Neural progenitor cell (in vitro differentiated cells): Measurements from ENCODE around the gene CDK5. TPM values are rescaled to one million over a fixed set of nuclear protein-coding genes. Genes with fewer than 3 reads are reported as not detected.
A peak's percentile ranks its signal among the peaks of the same experiment; 100 is the strongest.

Source experiments
- DNase-seq: peaks from one replicate; pipeline ENCODE4 v3.0.0-alpha.2; 2016; ENCODE audit warnings: low spot score
- H2AFZ ChIP-seq: fragments of 200-600 bp; sonication (generic); replicated peaks from 2 replicates; pipeline ENCODE4 v1.6.1; 2016; ENCODE audit warnings: antibody characterized with exemption
- H3F3A ChIP-seq: fragments of 200-600 bp; sonication (generic); 2 replicates; pipeline ENCODE4 v1.6.1; 2016; ENCODE audit warnings: antibody characterized with exemption, low read depth
- H3K27ac ChIP-seq: fragments of 200-600 bp; sonication (generic); 2 replicates; pipeline ENCODE4 v1.5.1; 2016; ENCODE audit warnings: mild to moderate bottlenecking
- H3K27me3 ChIP-seq: fragments of 200-600 bp; sonication (generic); 2 replicates; pipeline ENCODE4 v1.6.1; 2016; ENCODE audit warnings: mild to moderate bottlenecking, moderate library complexity
- H3K36me3 ChIP-seq: fragments of 200-600 bp; sonication (generic); 2 replicates; pipeline ENCODE4 v1.5.1; 2016
- H3K4me1 ChIP-seq: fragments of 200-600 bp; sonication (generic); 2 replicates; pipeline ENCODE4 v1.6.1; 2016; ENCODE audit warnings: mixed run types
- H3K4me2 ChIP-seq: fragments of 200-600 bp; sonication (generic); 2 replicates; pipeline ENCODE4 v1.6.1; 2016
- H3K4me3 ChIP-seq: fragments of 200-600 bp; sonication (generic); 2 replicates; pipeline ENCODE4 v1.5.1; 2016
- H3K79me2 ChIP-seq: fragments of 200-600 bp; sonication (generic); 2 replicates; pipeline ENCODE4 v1.6.1; 2016; ENCODE audit warnings: low read depth
- H3K9ac ChIP-seq: fragments of 200-600 bp; sonication (generic); 2 replicates; pipeline ENCODE4 v1.6.1; 2016
- H3K9me3 ChIP-seq: fragments of 200-600 bp; sonication (generic); 2 replicates; pipeline ENCODE4 v1.5.1; 2016; ENCODE audit warnings: low read depth
- H4K20me1 ChIP-seq: fragments of 200-600 bp; sonication (generic); 2 replicates; pipeline ENCODE4 v1.6.1; 2016; ENCODE audit warnings: low read depth
- H3K27ac Mint-ChIP-seq: 3 replicates; pipeline ENCODE4 v1.8.0; 2021; ENCODE audit warnings: mixed read lengths
- H3K27me3 Mint-ChIP-seq: 2 replicates; pipeline ENCODE4 v1.8.0; 2022; ENCODE audit warnings: low read depth, mild to moderate bottlenecking, inconsistent platforms, moderate library complexity, mixed read lengths; ENCODE audit not compliant: insufficient read depth
- H3K36me3 Mint-ChIP-seq: 3 replicates; pipeline ENCODE4 v1.8.0; 2021; ENCODE audit warnings: mixed read lengths
- H3K4me1 Mint-ChIP-seq: 3 replicates; pipeline ENCODE4 v1.8.0; 2021; ENCODE audit warnings: mixed read lengths
- H3K4me3 Mint-ChIP-seq: 3 replicates; pipeline ENCODE4 v1.8.0; 2021; ENCODE audit warnings: mild to moderate bottlenecking, moderate library complexity, mixed read lengths
- H3K9me3 Mint-ChIP-seq: 3 replicates; pipeline ENCODE4 v1.8.0; 2020; ENCODE audit warnings: mixed read lengths
- EZH2 ChIP-seq: fragments of 200-600 bp; sonication (generic); IDR thresholded peaks from 2 replicates; pipeline ENCODE4 v1.6.1; 2017; ENCODE audit warnings: antibody characterized with exemption, mild to moderate bottlenecking, moderate library complexity
- EZH2phosphoT487 ChIP-seq: fragments of 200-600 bp; sonication (generic); IDR thresholded peaks from 2 replicates; pipeline ENCODE4 v1.6.1; 2017; ENCODE audit warnings: antibody characterized with exemption
- total RNA-seq: library from RNA; depleted of rRNA; stranded (reverse); fragments of >200 nt; gene quantifications from 2 replicates; pipeline ENCODE4 v1.2.3, GENCODE V29; 2015; ENCODE audit warnings: low replicate concordance
- TF ChIP-seq, protein P1 (sequence below): fragments of 200-600 bp; sonication (generic); IDR thresholded peaks from 2 replicates; pipeline ENCODE4 v1.5.1; 2017; ENCODE audit warnings: antibody characterized with exemption, mild to moderate bottlenecking

The CDK5 gene
- total RNA-seq, 1 donor from 2014 or later = 8.1 TPM

DNA sequence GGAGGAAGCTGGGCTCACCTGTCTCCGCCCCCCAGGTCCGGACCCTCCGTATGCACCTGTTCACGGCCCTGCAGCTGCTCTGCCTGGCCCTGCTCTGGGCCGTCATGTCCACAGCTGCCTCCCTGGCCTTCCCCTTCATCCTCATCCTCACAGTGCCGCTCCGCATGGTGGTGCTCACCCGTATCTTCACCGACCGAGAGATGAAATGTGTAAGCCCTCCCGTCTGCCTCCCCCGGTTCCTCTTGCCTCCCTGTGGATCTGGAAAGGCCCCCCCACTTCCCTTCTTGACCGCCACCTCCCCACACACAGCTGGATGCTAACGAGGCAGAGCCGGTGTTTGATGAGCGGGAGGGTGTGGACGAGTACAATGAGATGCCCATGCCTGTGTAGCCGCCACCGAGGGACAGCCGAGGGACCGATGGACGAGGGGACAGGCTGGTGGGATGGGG is 18.3 kb upstream of the CDK5 start:
- no peak overlapping the region for H2AFZ ChIP-seq
- H3K9me3 ChIP-seq = no peaks in the 10 kb centered on the region
- Mint-ChIP-seq H3K4me1 (peaks cover 16% of the 10 kb centered on the region), H3K27me3 (peaks cover 12% of the 10 kb centered on the region), H3K9me3 (no peaks in the 10 kb centered on the region), H3K27ac (no peak overlapping the region), H3K4me3 (peak overlapping the region; percentile 46), H3K36me3 (peaks cover 12% of the 10 kb centered on the region)
- no peak overlapping the region for H3K4me2 ChIP-seq
- no peaks in the 10 kb centered on the region for H3K27me3 ChIP-seq
- peaks cover 23% of the 10 kb centered on the region for H4K20me1 ChIP-seq
- peaks cover 14% of the 10 kb centered on the region for H3K4me1 ChIP-seq
- peaks cover 28% of the 10 kb centered on the region for H3F3A ChIP-seq
- TF ChIP-seq, protein P1, sequence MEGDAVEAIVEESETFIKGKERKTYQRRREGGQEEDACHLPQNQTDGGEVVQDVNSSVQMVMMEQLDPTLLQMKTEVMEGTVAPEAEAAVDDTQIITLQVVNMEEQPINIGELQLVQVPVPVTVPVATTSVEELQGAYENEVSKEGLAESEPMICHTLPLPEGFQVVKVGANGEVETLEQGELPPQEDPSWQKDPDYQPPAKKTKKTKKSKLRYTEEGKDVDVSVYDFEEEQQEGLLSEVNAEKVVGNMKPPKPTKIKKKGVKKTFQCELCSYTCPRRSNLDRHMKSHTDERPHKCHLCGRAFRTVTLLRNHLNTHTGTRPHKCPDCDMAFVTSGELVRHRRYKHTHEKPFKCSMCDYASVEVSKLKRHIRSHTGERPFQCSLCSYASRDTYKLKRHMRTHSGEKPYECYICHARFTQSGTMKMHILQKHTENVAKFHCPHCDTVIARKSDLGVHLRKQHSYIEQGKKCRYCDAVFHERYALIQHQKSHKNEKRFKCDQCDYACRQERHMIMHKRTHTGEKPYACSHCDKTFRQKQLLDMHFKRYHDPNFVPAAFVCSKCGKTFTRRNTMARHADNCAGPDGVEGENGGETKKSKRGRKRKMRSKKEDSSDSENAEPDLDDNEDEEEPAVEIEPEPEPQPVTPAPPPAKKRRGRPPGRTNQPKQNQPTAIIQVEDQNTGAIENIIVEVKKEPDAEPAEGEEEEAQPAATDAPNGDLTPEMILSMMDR = no peak
- TF ChIP-seq EZH2phosphoT487 = no peak
- no peak for TF ChIP-seq EZH2
- no peak overlapping the region for H3K27ac ChIP-seq
- no peaks in the 10 kb centered on the region for H3K36me3 ChIP-seq
- no peak overlapping the region for H3K9ac ChIP-seq
- peaks cover 17% of the 10 kb centered on the region for H3K79me2 ChIP-seq
- H3K4me3 ChIP-seq = no peak overlapping the region
- DNase-seq = no peak

DNA sequence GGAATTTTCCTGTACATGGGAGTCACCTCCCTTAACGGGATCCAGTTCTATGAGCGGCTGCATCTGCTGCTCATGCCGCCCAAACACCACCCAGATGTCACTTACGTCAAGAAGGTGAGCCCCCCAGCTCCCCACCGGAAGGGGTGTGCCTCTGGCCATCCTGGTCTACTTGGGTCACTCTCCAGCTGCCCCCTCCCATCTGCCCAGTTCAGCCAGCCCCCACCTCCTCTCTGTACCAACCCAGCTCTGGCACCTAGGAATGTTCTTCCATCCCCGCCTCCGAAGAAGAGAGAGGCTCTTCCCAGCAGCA is 17.9 kb upstream of the CDK5 start:
- Mint-ChIP-seq H3K36me3 (peaks cover 12% of the 10 kb centered on the region), H3K9me3 (no peaks in the 10 kb centered on the region), H3K4me1 (peaks cover 16% of the 10 kb centered on the region), H3K4me3 (peak overlapping the region; percentile 44), H3K27me3 (peaks cover 10% of the 10 kb centered on the region), H3K27ac (peak overlapping the region; percentile 69)
- Histone ChIP-seq H2AFZ (no peak overlapping the region), H3K79me2 (peaks cover 17% of the 10 kb centered on the region), H3F3A (peaks cover 25% of the 10 kb centered on the region), H3K4me1 (peaks cover 14% of the 10 kb centered on the region), H3K27ac (no peak overlapping the region), H4K20me1 (peaks cover 23% of the 10 kb centered on the region), H3K9me3 (no peaks in the 10 kb centered on the region), H3K4me3 (no peak overlapping the region), H3K4me2 (no peak overlapping the region), H3K36me3 (no peaks in the 10 kb centered on the region), H3K9ac (no peak overlapping the region), H3K27me3 (no peaks in the 10 kb centered on the region)
- TF ChIP-seq EZH2phosphoT487 = no peak
- TF ChIP-seq, protein P1 = no peak
- TF ChIP-seq EZH2 = no peak
- DNase-seq = no peak

DNA sequence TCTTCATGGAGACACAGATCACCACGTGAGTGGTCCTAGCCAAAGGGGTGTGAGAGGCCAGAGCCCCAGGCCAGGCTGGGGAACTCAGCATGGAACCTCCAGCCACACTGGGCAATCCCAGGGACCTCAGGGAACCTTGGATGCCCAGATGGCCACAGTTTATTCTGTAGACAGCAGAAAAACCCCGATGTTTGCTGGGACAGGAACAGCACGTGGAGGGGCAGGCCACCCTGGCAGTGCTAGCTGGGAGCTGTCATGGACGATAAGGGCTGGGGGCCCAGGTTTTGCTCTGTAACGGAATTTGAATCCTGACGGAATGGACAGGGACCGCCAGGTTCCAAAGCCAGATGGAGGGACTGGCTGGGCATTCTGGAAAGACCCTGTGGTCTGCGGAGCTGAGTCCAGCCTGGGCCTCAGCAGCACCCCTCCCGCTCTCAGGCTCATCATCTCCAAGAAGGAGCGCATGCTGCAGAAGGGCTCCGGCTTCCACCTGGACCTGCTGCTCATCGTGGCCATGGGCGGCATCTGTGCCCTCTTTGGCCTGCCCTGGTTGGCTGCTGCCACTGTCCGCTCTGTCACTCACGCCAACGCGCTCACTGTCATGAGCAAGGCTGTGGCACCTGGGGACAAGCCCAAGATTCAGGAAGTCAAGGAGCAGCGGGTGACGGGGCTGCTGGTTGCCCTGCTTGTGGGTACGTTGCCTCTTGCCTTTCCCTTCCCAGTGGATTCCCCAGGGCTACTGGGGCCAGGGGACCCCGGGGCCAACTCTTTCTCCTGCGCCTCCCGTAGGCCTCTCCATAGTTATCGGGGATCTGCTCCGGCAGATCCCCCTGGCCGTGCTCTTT is 17.3 kb upstream of the CDK5 start:
- Mint-ChIP-seq H3K27me3 (peaks cover 10% of the 10 kb centered on the region), H3K4me3 (peak overlapping the region; percentile 44), H3K4me1 (peaks cover 15% of the 10 kb centered on the region), H3K9me3 (no peaks in the 10 kb centered on the region), H3K27ac (peak overlapping the region; percentile 69), H3K36me3 (peaks cover 12% of the 10 kb centered on the region)
- Histone ChIP-seq H3K79me2 (peaks cover 13% of the 10 kb centered on the region), H3K27ac (no peak overlapping the region), H3F3A (peaks cover 25% of the 10 kb centered on the region), H3K4me1 (peaks cover 14% of the 10 kb centered on the region), H3K4me2 (no peak overlapping the region), H2AFZ (no peak overlapping the region), H3K9ac (no peak overlapping the region), H4K20me1 (peaks cover 23% of the 10 kb centered on the region), H3K27me3 (no peaks in the 10 kb centered on the region), H3K9me3 (no peaks in the 10 kb centered on the region), H3K4me3 (no peak overlapping the region), H3K36me3 (no peaks in the 10 kb centered on the region)
- no peak for DNase-seq
- TF ChIP-seq, protein P1 = no peak
- no peak for TF ChIP-seq EZH2phosphoT487
- no peak for TF ChIP-seq EZH2
